Activated T-cell treated with anti-CD3 and anti-CD28 coated beads, Interleukin-2, amount 50 U/mL, for 72 hours (primary cell): ENCODE data around the gene NKAIN2. TPM values are rescaled to one million over a fixed set of nuclear protein-coding genes. Genes with fewer than 3 reads are reported as not detected.

Experiments
- ATAC-seq, 2 donors: fragments of 150-1000 bp; cut with Tn5 transposase; replicated peaks in 1 of 2; 2 replicates each; pipeline ENCODE4 v1.10.0; 2021; ENCODE audit warnings: moderate library complexity in 2 of 2, mild to moderate bottlenecking in 1 of 2
- DNase-seq, 2 donors: peaks; one replicate each; pipeline ENCODE4 v3.0.0; 2021 to 2022; ENCODE audit warnings: mixed read lengths in 1 of 2
- H3K27ac Mint-ChIP-seq: one replicate; pipeline ENCODE4 v1.8.0; 2022; ENCODE audit warnings: mild to moderate bottlenecking, moderate library complexity, mixed read lengths
- H3K27me3 Mint-ChIP-seq: one replicate; pipeline ENCODE4 v1.8.0; 2022; ENCODE audit warnings: low read depth, mixed read lengths
- H3K36me3 Mint-ChIP-seq, 2 donors: one replicate each; pipeline ENCODE4 v1.8.0; 2022; ENCODE audit warnings: mixed read lengths in 2 of 2, mild to moderate bottlenecking in 1 of 2; ENCODE audit not compliant: insufficient read depth in 2 of 2
- H3K4me1 Mint-ChIP-seq: one replicate; pipeline ENCODE4 v1.8.0; 2022; ENCODE audit warnings: low read depth, mixed read lengths
- H3K4me3 Mint-ChIP-seq, 2 donors: one replicate each; pipeline ENCODE4 v1.8.0; 2022; ENCODE audit warnings: mild to moderate bottlenecking in 2 of 2, mixed read lengths in 2 of 2, moderate library complexity in 2 of 2
- H3K9me3 Mint-ChIP-seq, 2 donors: one replicate each; pipeline ENCODE4 v1.8.0; 2022; ENCODE audit warnings: mixed read lengths in 2 of 2
- total RNA-seq, 2 donors: library from RNA; stranded (reverse); gene quantifications; one replicate each; pipeline ENCODE4 v1.2.3, GENCODE V29; 2022

NKAIN2 gene
- total RNA-seq, 2 donors from 2014 or later: not detected

- Mint-ChIP-seq H3K4me3 (no peak overlapping the region), H3K27ac (no peak overlapping the region), H3K36me3 (no peaks in the 10 kb centered on the region), H3K9me3 (peaks cover 2% of the 10 kb centered on the region in 2 donors), H3K4me1 (no peaks in the 10 kb centered on the region), H3K27me3 (no peaks in the 10 kb centered on the region)
- no peak for DNase-seq
- no peak for ATAC-seq
Measured at GRCh38 chr6:124073820-124074587, 270.3 kb downstream of the NKAIN2 start.

- no peak for DNase-seq
- H3K36me3 Mint-ChIP-seq: no peaks in the 10 kb centered on the region
- H3K4me1 Mint-ChIP-seq: no peaks in the 10 kb centered on the region
- H3K27ac Mint-ChIP-seq: no peak overlapping the region
- no peaks in the 10 kb centered on the region for H3K27me3 Mint-ChIP-seq
- peaks cover 2% of the 10 kb centered on the region in 2 donors for H3K9me3 Mint-ChIP-seq
- H3K4me3 Mint-ChIP-seq: no peak overlapping the region
- no peak for ATAC-seq
Measured at GRCh38 chr6:124074606-124075005, 270.9 kb downstream of the NKAIN2 start.

DNA sequence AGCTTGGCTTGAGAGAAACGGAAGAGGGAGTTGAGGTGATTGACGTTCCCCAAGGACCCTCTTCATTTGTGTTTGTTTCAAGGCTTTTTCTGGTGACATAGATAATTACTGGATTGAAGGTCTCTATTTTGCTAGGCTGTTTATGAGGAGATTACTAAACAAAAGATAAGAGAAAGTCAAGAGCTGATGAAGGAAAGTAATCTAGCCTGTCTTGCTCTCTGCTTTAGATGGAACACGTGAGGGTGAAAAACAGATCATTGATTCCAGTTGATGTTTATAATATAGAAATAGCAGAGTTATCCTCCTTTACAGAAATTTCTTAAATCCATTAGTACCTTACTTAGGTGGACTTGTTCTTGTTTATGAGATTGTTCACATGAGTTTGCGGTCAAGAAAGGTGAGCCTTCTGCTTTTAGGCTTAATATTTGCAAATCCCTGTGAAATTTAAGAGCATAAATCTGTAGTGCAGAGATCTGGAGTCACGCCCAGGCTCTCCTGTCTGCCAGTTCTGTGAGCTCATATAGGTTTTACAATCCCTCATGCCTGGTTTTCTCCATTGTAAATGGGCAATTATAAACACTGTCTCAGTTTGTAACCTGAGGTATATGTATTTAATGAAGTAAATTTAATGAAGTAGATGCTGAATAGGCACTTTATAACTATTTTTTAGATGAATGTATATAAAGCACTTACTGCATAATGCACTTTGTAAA is 272.8 kb downstream of the NKAIN2 start:
- no peak overlapping the region for H3K27ac Mint-ChIP-seq
- H3K4me1 Mint-ChIP-seq: no peaks in the 10 kb centered on the region
- no peak overlapping the region for H3K4me3 Mint-ChIP-seq
- H3K36me3 Mint-ChIP-seq: no peaks in the 10 kb centered on the region
- peaks cover 0 to 2% of the 10 kb centered on the region in 2 donors for H3K9me3 Mint-ChIP-seq
- ATAC-seq: no peak
- no peak for DNase-seq
- no peaks in the 10 kb centered on the region for H3K27me3 Mint-ChIP-seq

DNA sequence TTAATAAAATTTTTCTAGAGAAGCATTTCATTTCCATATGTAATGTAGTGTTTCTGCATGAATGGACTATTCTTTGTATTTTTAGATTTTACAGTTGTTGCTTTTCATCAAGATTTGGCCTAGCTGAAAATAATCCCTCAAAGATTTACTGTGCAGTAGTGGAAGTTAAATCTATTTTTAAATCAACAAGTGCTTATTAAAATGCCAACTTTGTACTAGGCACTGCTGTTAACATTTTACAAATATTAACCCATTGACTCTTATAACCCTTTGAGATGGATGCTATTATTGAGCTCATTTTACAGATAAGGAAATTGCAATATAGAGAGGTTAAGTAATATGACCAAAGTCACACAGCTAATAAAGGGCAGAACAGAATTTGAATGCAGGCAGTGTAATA is 274.5 kb downstream of the NKAIN2 start:
- H3K27ac Mint-ChIP-seq: no peak overlapping the region
- no peak for ATAC-seq
- H3K4me3 Mint-ChIP-seq: no peak overlapping the region
- DNase-seq: no peak
- no peaks in the 10 kb centered on the region for H3K36me3 Mint-ChIP-seq
- H3K27me3 Mint-ChIP-seq: no peaks in the 10 kb centered on the region
- H3K9me3 Mint-ChIP-seq: peaks cover 0 to 2% of the 10 kb centered on the region in 2 donors
- no peaks in the 10 kb centered on the region for H3K4me1 Mint-ChIP-seq

DNA sequence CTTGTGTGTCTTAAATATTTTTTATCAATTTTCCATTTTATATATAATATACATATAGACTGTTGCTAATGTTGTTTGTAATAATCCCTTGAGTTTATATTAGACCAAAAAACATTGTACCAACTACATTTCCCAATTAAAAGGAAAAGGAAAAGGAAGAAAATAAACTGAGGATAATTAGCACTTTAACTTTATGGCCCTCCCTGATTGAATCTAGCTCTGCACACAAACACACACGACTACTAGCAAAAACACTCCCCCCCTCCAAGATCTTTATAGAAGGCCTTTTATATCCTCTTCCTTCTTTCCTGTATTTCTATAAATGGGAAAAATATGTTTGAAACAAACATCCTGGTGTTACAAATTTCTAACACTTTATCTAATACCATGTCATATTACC is 276.8 kb downstream of the NKAIN2 start:
- Mint-ChIP-seq H3K4me3 (no peak overlapping the region), H3K4me1 (no peaks in the 10 kb centered on the region), H3K9me3 (peaks cover 0 to 4% of the 10 kb centered on the region in 2 donors), H3K36me3 (no peaks in the 10 kb centered on the region), H3K27ac (no peak overlapping the region), H3K27me3 (no peaks in the 10 kb centered on the region)
- no peak for DNase-seq
- no peak for ATAC-seq

DNA sequence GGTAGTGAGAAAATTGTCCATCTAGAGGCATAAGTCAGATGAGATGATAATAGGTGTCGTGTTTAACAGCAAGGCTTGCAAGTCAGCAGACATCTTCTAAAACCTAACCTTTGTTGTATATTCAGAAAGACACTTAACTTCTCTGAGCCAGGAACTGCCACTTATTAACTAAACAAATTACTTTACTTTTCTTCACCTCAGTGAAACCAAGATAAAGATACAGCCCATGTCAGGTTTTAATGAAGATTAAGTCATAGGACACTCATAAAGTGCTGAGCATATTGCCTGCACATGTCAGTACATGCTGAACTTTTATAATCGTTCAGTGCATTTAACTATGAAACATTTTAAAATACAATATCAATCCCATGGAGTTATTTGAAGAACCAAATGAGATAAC is 286.8 kb downstream of the NKAIN2 start:
- no peak for ATAC-seq
- no peaks in the 10 kb centered on the region for H3K36me3 Mint-ChIP-seq

DNA sequence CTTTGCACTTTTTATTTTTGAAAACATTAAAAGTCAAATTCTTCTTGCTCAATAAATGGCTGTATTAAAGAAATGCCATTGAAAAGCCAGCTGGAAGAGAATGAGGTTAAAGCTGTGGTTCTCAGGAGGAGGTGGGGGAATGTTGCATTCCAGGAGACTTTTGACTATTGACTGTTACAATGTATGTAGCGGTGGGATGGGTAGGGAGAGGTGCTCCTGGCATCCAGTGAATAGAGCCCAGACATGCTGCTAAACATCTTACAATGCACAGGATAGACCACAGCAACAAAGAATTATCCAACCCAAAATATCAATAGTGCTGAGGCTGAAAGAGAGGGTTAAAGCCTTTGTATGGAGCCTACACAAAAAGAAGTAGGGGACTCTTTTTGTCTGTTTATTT is 295.9 kb downstream of the NKAIN2 start:
- no peaks in the 10 kb centered on the region for H3K27me3 Mint-ChIP-seq
- no peak for DNase-seq
- no peaks in the 10 kb centered on the region for H3K36me3 Mint-ChIP-seq
- peaks cover 0 to 1% of the 10 kb centered on the region in 2 donors for H3K9me3 Mint-ChIP-seq
- H3K4me1 Mint-ChIP-seq: no peaks in the 10 kb centered on the region
- H3K27ac Mint-ChIP-seq: no peak overlapping the region
- no peak overlapping the region for H3K4me3 Mint-ChIP-seq
- ATAC-seq: no peak

More for the DNA sequence above, 286.8 kb downstream of the NKAIN2 start:
- Mint-ChIP-seq H3K4me1 (no peaks in the 10 kb centered on the region), H3K9me3 (peaks cover 3% of the 10 kb centered on the region in 2 donors), H3K27ac (no peak overlapping the region), H3K4me3 (no peak overlapping the region), H3K27me3 (no peaks in the 10 kb centered on the region)
- no peak for DNase-seq

- H3K27me3 Mint-ChIP-seq: no peaks in the 10 kb centered on the region
- DNase-seq (no peak), ATAC-seq (no peak)
- H3K4me1 Mint-ChIP-seq: no peaks in the 10 kb centered on the region
- H3K27ac Mint-ChIP-seq: no peak overlapping the region
- H3K36me3 Mint-ChIP-seq: no peaks in the 10 kb centered on the region
- H3K9me3 Mint-ChIP-seq: peaks cover 12 to 14% of the 10 kb centered on the region in 2 donors
- H3K4me3 Mint-ChIP-seq: no peak overlapping the region
Measured at GRCh38 chr6:124110514-124110913, 306.8 kb downstream of the NKAIN2 start.

- H3K27me3 Mint-ChIP-seq: no peaks in the 10 kb centered on the region
- H3K36me3 Mint-ChIP-seq: no peaks in the 10 kb centered on the region
- H3K9me3 Mint-ChIP-seq: peaks cover 0 to 2% of the 10 kb centered on the region in 2 donors
- DNase-seq (no peak), ATAC-seq (no peak)
- no peak overlapping the region for H3K27ac Mint-ChIP-seq
- no peak overlapping the region for H3K4me3 Mint-ChIP-seq
- no peaks in the 10 kb centered on the region for H3K4me1 Mint-ChIP-seq
Measured at GRCh38 chr6:124119596-124119995, 315.9 kb downstream of the NKAIN2 start.

- ATAC-seq: no peak
- no peaks in the 10 kb centered on the region for H3K36me3 Mint-ChIP-seq
- H3K27me3 Mint-ChIP-seq: no peaks in the 10 kb centered on the region
- H3K4me3 Mint-ChIP-seq: no peak overlapping the region
- no peak overlapping the region for H3K27ac Mint-ChIP-seq
- no peak for DNase-seq
- H3K4me1 Mint-ChIP-seq: no peaks in the 10 kb centered on the region
- H3K9me3 Mint-ChIP-seq: peaks cover 8 to 9% of the 10 kb centered on the region in 2 donors
Measured at GRCh38 chr6:124123617-124124209, 320.0 kb downstream of the NKAIN2 start.

- H3K27me3 Mint-ChIP-seq: no peaks in the 10 kb centered on the region
- H3K36me3 Mint-ChIP-seq: no peaks in the 10 kb centered on the region
- peaks cover 7 to 9% of the 10 kb centered on the region in 2 donors for H3K9me3 Mint-ChIP-seq
- no peak overlapping the region for H3K4me3 Mint-ChIP-seq
- DNase-seq (no peak), ATAC-seq (no peak)
- H3K4me1 Mint-ChIP-seq: no peaks in the 10 kb centered on the region
- H3K27ac Mint-ChIP-seq: no peak overlapping the region
Measured at GRCh38 chr6:124131259-124131658, 327.6 kb downstream of the NKAIN2 start.

DNA sequence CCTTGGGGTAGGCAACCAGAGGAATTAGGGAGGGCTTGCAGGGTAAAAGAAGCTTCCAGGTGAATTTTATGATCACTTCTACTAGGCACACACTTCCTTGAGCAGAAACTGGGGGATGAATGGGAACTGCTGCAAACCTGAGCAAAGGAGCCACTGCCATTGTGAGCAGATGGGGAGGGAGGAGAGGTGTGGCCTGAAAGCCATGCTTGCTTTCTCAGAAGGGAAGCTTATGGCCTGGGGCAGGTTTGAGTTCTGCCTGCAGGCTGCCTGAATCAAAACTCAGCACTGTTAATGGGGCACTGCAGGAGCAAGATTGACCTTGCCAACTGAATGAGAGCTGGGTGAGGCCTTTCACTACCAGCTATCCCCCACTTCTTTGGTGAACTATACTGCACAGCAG is 328.1 kb downstream of the NKAIN2 start:
- Mint-ChIP-seq H3K4me3 (no peak overlapping the region), H3K27me3 (no peaks in the 10 kb centered on the region), H3K27ac (no peak overlapping the region), H3K36me3 (no peaks in the 10 kb centered on the region), H3K9me3 (peaks cover 5 to 8% of the 10 kb centered on the region in 2 donors), H3K4me1 (no peaks in the 10 kb centered on the region)
- DNase-seq (no peak), ATAC-seq (no peak)

- DNase-seq (no peak), ATAC-seq (no peak)
- no peaks in the 10 kb centered on the region for H3K36me3 Mint-ChIP-seq
- H3K4me1 Mint-ChIP-seq: no peaks in the 10 kb centered on the region
- no peak overlapping the region for H3K27ac Mint-ChIP-seq
- no peaks in the 10 kb centered on the region for H3K27me3 Mint-ChIP-seq
- H3K9me3 Mint-ChIP-seq: peaks cover 3 to 6% of the 10 kb centered on the region in 2 donors
- no peak overlapping the region for H3K4me3 Mint-ChIP-seq
Measured at GRCh38 chr6:124132256-124132655, 328.6 kb downstream of the NKAIN2 start.
